AML-193 (cell line): Measurements from ENCODE around the gene MLLT3.

ENCODE experiments used
- DNase-seq, 2 experiments: peaks; one replicate each; lab custom pipeline; 2025; lab: John Stamatoyannopoulos, UW

Gene MLLT3

GRCh38 chr9:20417373-20418080 lies 204.8 kb downstream of the MLLT3 start:
- DNase-seq, result no peak

DNA sequence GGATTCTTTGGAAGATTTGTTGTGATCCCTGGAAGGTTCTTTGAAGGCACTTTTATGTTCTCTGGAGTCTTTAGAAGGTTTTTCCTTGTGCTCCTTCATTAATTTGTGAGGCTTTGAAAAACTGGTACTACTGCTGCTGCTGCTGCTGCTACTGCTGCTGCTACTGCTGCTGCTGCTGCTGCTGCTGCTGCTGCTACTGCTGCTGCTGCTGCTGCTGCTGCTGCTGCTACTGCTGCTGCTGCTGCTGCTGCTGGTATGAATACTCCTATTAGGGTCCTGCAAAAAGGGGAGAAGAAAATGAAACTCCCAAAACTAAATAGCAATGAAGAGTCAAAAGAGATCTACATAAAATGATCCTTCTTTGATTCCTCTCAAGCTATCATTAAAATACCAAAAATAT lies 208.1 kb downstream of the MLLT3 start:
- DNase-seq, result no peak

DNA sequence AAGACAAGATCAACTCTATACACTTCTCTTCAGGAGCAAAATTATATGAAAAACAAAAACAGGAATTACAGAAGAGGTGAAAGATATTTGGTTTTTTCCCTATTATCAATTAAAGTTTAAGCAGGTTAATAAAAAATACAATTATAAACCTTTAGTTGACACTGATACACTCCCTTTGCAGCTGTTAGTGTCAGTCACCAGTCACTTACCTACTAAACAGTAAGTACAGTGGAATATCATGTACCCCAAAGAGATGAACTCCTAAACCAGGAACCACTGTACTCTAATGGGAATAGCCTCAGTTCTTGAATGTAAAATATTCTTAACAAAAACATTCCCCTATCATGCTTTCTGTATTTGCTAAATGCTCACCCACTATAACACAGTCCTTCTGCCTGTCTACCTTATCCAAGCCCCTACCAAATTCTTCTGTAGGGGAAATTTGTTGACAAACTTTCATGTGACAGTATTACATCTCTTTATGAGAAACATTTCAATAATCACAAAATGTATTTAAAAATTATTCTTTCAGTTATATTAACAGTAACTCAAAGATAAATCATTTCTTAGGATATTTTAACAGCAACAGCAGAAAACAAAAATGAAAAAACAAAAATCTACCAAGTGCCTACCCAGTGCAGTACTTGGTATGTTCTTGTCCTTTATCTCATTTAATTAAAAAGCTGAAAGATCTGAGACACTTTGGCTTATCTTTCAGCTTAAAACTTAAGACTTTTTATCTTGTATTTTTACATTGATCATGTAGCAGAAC lies 212.8 kb downstream of the MLLT3 start:
- no peak for DNase-seq

- no peak for DNase-seq
Observed at GRCh38 chr9:20408513-20408912, 213.8 kb downstream of the MLLT3 start.

DNA sequence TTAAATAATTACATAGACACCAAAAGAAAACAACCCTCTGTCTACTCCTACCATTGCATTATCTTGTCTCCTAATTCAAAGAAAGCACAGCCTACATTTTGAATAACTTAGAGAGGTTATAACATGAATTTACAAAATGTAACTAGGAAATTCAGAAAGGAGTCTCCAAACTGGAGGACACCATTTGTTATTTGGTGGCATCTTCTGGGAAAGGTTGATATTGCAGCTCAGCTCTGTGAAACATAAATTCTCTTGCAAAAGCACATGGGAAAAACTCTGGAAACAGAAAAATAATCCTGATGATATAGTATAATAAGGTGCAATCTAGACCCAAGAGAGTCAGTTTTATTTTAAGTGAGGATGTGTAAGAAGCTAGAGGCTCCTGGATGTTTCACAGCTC lies 215.3 kb downstream of the MLLT3 start:
- no peak for DNase-seq

DNA sequence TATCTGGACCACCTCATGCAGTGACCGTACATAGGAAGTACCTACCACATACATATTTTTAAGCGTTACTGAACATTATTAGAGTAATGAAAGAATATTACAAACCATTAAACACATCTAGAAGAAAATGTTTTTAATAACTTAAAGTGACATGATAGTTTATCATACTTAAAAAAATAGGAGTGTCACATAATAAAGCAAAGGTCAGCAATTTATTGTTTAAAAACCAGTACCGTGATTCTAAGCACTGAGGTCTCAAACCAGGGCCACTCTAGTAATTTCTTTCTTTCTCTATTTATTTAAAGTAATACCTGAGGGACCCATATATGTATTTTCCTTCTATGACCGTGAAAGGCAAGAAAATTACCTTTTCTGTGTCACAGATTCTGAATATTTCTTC lies 216.0 kb downstream of the MLLT3 start:
- DNase-seq, result no peak

DNA sequence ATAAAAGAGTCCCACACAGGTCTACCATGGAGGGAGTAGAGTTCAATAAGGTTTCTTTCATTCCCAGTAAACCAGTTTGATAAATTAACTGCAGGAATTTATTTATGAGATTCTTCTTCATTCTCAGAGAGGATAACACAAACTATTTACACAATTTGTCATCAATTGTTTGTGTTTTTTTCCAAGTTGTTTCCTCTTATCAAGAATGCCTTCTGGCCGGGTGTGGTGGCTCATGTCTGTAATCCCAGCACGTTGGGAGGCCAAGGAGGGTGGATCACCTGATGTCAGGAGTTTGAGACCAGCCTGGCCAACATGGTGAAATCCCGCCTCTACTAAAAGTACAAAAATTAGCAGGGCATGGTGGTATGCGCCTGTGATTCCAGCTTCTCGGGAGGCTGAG lies 216.7 kb downstream of the MLLT3 start:
- no peak for DNase-seq

DNA sequence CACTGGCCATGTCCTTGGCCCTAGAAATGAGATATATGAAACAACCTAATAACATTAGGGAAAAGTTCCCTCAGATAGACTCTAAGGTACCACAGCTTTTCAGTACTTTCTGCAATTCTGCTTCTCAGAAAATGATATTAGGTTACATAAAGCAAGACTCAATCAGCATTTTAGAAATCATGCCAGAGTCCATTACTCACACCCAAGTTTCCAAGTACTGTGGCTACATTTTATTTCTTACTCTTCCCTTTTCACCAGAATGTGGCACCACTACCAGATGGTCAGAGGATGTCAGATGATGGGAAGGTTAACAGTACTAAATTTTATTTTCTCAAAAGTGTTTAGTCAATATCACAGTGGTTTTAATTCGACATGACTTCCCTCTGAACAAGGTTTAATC lies 217.2 kb downstream of the MLLT3 start:
- no peak for DNase-seq

- DNase-seq, result no peak
Observed at GRCh38 chr9:20404192-20404813, 218.0 kb downstream of the MLLT3 start.

DNA sequence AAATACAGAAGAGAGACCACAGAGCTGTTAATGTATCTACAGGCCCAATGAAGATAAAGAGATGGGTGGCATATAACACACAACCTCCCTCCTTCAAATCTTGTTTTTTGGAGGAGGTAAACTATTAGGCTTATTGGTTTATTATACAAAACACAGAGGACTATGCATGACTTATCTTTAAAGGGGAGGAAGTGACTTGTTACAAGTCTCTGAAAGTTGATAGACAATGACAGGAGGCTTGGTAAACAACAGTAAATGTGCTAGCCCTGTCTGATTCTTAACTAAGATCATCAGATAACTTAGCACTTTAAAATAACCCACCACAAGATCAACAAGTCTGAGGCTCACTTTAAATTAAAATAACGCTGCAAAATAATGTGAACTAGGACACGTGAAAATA lies 219.0 kb downstream of the MLLT3 start:
- DNase-seq, result no peak

DNA sequence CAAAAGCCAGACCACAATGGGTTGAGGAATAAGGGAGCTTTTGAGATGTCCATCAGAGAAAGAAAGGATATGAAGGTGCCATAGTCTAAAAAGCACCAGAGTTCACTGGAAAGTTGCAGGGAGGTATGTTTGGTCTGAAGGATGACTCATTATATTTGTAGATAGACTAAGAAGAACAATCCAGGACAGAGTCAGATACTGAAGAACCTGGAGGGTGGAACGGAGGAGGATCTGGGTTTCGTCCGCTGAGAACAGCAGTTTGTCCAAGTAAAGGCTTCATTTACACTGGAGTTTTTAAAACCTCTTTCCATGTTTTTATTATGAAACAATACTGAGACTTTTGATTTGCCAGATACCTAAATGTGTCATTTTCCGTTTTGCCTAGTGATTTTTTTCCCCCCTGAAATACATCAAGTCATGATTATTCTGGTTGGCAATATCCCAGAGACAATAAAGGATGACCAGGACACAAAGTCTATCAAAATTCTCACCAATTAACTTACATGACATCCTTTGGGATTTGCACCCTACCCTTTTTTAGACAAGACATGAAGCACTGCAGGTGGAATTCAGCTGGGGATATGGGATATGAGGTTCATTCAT lies 219.9 kb downstream of the MLLT3 start:
- DNase-seq, result no peak

GRCh38 chr9:20398536-20399338 lies 223.6 kb downstream of the MLLT3 start:
- no peak for DNase-seq

DNA sequence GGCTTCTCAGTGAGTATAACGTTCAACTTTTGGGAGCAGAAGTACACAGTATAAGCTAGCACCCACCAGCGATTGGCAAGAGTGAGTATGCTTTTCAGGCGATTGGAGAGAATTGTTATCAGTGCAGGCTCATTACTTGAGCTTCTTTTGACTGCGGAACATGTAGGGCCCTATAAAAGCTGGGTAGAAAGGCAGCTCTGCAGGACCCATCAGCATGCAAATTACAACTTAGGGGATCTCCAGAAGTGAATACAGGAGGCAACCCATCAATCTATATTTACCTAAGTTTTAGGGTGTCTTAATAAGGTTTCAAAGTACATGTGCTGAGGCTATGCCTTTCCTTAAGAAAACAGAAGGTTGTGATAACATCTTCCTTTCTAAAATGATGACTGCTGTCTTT lies 225.0 kb downstream of the MLLT3 start:
- DNase-seq, result no peak

DNA sequence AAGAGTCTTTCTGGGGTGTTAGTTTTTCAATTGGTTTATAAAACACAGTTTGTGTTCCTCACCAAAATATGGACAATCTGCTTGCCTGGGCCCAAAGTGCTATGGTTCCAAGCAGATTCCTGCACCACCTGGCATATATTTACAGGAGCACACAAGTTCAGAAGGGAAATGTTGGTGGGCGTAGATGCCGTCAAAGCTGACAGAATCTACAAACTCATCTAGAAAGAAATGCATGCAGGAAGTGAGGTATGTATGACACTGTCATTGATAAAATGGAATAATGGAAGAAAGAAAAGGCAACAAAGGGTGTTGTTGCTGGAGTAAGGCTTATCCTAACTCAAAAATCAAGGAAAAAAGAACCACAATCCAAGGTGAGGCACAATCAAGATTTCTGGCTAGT lies 225.8 kb downstream of the MLLT3 start:
- no peak for DNase-seq

- no peak for DNase-seq
Observed at GRCh38 chr9:20395651-20396050, 226.6 kb downstream of the MLLT3 start.

DNA sequence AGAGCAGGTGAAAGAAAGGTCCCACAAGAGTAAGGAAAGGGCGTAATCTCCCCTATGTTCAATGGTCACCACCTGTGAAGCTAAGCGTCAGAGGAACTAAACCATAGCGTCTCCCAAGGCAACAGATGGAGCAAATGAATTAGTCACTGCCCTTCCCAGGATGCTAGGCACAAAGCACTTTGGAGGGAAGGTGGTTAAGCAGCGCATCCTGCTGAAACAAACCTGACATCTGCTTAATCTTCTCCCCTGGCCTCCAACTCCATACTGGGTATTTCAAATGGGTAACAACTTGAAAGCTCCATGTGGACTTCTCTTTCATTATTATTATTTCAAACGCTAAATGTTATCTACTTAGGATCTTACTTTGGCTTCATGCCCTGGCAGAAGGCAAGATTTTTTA lies 227.3 kb downstream of the MLLT3 start:
- DNase-seq, result no peak

DNA sequence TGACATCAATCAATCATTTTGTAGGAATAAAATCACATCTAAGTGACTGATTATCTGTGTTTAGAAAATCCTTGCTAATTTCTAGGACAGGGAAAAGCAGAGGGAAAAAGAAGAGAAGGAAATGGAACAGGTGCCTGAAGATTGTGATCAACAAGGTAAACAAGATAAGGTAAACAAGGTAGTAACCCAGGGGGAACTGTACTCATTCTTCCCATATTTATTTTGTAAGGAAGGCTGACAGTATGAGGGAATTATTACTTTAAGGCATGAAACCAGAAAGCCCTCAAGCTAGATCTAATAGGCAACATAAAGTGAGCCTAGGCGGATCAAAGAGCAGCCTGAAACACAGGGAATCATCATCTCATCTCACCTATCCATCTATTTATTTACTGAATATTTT lies 231.1 kb downstream of the MLLT3 start:
- no peak for DNase-seq

DNA sequence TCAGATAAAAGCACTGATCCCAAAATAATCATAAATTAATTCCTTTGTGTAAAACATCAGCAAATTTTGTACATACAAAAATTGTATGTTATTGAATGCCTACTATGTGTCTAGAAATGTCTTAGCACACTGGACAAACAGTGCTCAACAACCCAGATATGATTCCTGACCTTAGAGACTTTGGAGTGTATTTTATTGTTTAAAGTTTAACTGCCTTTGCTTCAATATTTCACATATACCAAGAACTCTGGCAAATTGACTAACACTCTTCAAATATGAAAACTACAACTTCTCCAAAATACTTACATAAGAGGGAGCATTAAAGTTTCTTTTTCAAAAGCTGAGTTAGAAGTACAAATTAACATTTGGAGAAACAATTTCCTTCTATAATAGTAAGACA lies 231.9 kb downstream of the MLLT3 start:
- no peak for DNase-seq

DNA sequence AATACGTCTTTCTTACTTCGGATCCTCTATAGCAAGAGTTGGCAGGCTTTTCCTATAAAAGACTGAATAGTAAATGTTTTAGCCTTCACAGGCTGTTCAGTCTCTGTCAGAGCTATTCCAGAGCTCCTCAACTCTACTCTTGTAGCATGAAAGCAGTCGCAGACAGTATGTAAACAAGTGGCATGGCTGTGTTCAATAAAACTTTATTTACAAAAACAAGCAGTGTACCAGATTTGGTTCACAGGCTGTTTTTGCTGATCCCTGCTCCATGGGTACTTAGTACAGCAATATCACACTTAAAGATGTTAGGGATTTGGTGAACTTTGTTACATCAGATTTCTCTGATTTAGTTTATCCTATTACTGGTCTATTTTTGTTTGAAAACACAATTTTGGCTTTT lies 235.2 kb downstream of the MLLT3 start:
- no peak for DNase-seq

DNA sequence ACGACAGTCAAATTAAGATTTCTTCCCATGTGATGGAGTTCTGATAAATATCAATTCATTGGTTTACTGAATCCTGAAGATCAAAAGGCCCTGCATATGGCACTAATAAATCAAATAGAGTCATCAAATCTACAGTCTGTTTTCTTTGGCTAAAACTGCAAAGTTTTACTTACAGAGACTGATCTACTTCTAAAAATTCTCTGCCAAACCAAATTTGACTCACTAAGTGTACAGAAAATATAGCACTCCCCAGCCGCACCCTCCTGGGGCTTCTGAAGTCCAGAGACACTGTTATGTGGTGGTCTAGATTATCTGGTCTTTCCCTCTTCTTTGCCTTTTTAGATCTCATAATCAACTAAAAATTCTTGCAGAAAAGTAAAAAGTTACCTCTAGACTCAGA lies 237.7 kb downstream of the MLLT3 start:
- DNase-seq, result no peak

- DNase-seq, result no peak
Observed at GRCh38 chr9:20382460-20383071, 239.7 kb downstream of the MLLT3 start.

- DNase-seq, result no peak
Observed at GRCh38 chr9:20380546-20380945, 241.8 kb downstream of the MLLT3 start.
